ENCODE data around the gene SUCLA2.
"Not testable (repeated sequence)": the region's sequence is repeated elsewhere in the genome, so short reads cannot be mapped to it uniquely, and the experiment has no call there.

Gene SUCLA2

GRCh38 chr13:48001114-48001881 lies at the start of gene SUCLA2:
Gene SUCLA2 (minus strand): TSS chr13:48001273. CDS start chr13:48001269, 4 bp downstream.
- DNase-seq: peak; percentile 88 to 95

DNA sequence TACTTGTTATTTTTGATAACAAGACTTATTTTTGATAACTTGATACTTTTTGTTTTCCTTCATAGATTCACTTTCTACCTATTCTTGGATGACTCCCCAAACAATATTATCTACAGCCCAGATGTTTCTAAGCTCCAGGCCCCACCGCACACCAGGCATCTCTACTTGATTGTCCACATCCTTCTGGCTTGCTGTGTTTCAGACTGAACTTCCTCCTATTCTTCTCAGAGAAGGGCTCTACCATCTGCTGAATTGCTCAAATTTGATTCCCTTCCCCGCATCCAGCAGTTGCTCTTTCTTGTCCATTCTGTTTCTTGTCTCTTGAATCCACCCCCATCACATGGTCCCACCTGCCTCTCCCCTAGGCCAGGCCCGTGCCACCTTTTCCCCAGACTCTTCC lies 49.5 kb upstream of the SUCLA2 start:
- no peak for DNase-seq

DNA sequence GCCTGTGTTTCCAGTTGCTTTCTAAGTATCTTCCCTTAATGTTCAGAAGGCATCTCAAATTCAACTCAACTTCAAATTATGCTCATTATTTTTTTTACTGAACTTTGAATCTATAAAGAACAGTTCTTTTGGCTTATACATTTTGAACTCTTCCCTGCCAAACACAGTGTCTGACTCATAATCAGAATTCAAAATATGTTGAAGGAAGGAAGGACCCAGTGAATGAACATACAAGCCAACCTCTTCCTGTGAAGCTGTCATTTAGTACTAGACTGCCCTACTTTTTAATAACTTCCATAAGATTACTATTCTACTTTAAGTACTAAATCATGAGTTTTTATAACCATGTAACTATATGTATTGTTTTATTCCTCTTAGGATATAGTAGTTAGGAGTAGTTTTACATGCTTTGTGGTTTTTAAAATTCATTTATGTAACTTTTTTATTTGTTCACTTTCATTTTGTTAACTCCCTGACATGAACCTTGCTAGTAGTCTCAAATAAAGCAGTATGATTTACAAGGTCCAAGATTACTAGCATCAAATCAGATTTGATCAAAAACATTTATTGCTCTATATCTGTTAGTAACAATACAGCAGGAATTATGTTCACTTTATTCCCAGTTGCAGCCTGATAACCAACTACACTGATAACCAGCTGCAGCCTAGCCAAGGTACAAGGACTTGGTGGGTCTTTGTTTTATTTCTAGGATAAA lies 42.9 kb upstream of the SUCLA2 start:
- no peak for DNase-seq

GRCh38 chr13:48042894-48043293 lies 41.8 kb upstream of the SUCLA2 start:
- DNase-seq: no peak

DNA sequence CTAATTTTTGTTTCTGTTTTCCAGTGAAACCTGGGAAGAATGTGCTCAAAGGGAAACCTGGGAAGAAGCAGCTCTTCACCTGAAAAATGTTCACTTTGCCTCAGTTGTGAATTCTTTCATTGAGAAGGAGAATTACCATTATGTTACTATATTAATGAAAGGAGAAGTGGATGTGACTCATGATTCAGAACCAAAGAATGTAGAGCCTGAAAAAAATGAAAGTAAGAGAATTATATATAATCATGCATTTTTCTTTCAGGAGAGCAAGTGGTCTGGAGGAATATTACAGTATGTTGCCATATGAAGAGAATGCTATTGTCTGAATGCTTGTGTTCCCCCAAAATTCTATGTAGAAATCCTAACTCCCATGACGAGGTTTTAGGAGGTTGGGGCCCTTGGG lies 39.8 kb upstream of the SUCLA2 start:
- DNase-seq: no peak

- no peak for DNase-seq
These were observed 39.0 kb upstream of the SUCLA2 start for GRCh38 chr13:48040049-48040448.

- no peak for DNase-seq
These were observed 37.7 kb upstream of the SUCLA2 start for GRCh38 chr13:48038761-48039160.

DNA sequence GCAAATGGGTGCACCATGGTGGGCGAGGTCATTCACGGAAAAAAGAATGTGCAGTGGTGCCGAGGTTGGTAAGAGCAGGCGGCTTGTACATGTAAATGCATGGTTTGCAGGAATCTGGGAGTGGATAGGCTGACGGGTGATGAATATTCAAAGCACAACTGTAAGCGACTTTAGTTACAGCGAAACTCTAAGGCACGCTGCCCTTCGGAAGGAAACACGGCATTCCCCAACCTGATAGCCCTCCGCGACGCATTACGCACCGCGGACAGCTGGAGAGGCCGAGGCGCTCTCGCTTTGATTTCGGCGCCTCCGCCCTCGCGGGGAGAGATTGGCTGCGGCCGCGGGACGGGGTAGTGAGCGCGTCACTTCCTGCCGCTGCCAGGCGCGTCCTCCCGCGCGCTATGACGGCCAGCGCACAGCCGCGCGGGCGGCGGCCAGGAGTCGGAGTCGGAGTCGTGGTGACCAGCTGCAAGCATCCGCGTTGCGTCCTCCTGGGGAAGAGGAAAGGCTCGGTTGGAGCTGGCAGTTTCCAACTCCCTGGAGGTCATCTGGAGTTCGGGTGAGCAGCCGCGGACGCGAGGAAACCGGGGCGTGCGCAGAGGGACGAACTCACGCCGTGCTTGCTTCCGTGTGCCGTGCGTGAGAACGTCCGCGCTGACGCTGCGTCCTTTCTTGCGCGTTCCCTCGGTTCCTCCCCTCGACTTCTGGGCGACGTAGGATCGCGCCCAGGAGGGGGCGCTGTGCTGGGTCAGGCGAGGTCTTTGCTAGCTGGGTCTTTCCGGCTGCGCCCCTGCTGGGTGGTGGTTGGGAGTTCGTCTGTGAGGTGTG lies 36.5 kb upstream of the SUCLA2 start, which contains the start of gene NUDT15:
Gene NUDT15, plus strand, starts transcription at position 381 of the 828 bp plus-strand sequence. Its CDS starts 21 bp downstream, at position 402.
- peak; percentile 94 to 99 for DNase-seq

DNA sequence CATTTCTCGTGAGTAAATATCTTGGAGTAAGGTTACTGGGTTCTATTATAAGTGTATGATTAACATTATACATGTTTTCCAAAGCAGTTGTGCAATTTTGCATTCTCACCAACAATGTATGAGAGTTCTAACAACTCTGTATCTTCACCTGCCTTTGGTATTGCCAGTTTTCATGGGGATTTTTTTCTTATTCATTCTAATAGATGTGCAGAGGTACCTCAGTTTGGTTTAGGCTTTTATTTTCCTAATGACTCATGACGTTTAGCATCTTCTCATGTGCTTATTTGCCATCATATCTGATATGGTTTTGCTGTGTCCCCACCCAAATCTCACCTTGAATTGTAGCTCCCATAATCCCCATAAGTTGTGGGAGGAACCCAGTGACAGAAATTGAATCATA lies 28.8 kb upstream of the SUCLA2 start:
- DNase-seq: no peak

- no peak for DNase-seq
These were observed 27.0 kb upstream of the SUCLA2 start for GRCh38 chr13:48028066-48028465.

GRCh38 chr13:48019796-48020195 lies 18.7 kb upstream of the SUCLA2 start:
- DNase-seq: no peak

GRCh38 chr13:48018637-48019036 lies 17.6 kb upstream of the SUCLA2 start:
- no peak for DNase-seq

GRCh38 chr13:48014359-48014758 lies 13.3 kb upstream of the SUCLA2 start:
- DNase-seq: no peak

GRCh38 chr13:48012668-48013067 lies 11.6 kb upstream of the SUCLA2 start:
- no peak for DNase-seq

DNA sequence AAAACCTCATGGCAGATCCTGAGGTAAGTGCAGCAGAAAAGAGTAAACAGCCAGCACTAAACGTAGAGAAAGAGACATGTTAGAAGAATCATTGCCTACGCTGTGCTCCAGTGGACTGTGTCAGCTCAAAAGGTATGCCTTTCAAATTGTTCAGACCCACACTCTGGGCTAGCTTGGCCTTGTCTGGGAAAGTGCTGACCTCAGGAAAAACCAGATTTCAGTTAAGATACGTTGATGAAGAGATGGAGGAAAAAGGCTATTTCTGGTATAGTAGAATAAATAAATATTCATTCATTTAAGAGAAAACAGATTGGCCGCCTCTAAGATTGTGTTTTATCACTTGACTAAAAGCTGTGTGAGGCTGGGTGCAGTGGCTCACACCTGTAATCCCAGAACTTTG lies 9.6 kb upstream of the SUCLA2 start:
- DNase-seq: no peak

DNA sequence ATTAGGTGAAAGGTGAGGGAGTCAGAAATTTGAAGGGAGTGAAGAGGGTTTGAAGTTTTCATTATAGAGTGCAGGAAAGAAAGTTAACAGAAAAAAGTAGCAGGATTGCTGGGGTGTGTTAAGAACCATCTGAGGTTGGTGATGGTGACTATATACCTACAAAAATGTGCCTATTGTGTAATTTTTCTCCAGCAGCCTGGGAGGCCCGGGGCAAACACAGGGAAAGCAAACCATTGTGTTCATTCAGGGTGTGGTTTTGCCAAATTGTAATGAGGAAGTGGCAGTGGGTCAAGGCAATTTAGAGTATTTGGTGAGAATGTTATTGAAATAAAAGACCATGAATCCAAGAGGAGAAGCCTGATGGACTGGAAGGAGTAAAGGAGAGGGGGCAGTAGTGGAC lies 8.2 kb upstream of the SUCLA2 start:
- no peak for DNase-seq

DNA sequence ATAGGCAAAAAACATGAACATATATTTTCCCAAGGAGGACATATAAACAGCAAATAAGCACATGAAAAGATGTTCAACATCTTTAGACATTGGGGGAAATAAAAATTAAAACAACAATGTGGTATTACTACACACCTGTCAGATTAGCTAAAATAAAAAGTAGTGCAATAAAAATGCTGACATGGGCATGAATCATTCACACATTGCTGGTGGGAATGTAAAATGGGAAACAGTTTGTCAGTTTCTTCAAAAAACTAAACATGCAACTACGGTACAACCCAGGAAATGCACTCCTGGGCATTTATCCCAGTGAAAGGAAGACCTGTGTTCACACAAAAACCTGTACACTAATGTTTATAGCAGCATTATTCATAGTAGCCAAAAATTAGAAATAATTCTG lies 5.3 kb upstream of the SUCLA2 start:
- no peak for DNase-seq

DNA sequence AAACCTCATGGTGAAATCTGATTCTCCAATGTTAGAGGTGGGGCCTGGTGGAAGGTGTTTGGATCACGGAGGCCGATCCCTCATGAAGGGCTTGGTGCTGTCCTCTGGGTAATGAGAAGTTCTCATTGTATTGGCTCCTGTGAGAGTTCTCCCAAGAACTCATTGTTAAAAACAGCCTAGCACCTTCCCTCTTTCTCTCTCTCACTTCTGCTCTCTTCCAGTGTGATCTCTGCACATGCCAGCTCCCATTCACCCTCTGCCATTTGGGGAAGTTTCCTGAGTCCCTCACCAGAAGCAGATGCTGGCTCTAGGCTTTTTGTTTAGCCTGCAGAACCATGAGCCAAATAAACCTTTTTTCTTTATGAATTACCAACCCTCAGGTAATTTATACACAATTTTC lies 3.1 kb upstream of the SUCLA2 start:
- DNase-seq: no peak

GRCh38 chr13:48001999-48002398 lies 926 bp upstream of the SUCLA2 start:
- DNase-seq: not testable (repeated sequence)

DNA sequence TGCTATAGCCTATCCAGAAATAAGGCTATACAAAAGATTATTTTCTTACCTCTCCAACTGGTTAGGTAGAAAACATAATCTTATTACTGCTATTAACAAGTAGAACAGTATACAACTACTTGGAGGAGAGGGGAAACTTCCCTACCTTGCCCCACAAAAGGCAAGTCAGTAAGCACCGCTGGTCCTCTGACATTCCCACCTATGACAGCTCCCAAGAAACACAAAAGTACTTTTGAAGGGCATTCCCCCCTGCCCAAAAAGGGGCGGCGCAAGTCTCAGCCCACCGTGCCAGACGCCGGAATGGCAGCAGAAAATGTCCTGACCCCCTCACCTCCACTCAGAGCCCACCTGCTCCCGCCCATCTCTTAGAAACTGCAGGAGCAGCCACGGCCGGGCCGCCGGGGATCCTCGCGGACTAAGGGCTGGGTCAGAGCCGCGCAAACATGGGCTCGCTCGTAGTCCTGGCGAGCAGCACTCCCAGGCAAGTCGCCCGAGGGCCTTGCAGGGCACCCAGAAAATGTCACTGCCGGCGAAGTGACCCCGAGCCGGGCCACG lies 437 bp downstream of the SUCLA2 start:
- no peak for DNase-seq

DNA sequence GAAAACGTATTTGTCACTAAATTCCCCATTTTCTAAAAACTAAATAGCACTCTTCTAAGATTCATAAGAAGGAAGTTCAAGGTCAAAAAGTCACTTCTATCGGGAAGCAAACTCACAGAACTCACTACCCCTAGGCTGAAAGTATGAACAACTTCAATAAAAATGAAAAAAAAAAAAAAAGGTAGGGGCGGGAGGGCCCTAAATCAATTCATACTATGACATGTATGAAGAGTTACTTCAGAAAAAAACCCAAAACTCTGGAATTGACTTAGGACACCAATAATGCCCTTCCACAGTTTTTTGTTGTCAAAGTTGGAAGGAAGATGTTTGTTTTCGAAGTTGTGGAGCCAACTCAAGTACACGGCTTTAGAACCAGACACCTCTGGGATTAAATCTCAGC lies 1.1 kb downstream of the SUCLA2 start:
- no peak for DNase-seq

DNA sequence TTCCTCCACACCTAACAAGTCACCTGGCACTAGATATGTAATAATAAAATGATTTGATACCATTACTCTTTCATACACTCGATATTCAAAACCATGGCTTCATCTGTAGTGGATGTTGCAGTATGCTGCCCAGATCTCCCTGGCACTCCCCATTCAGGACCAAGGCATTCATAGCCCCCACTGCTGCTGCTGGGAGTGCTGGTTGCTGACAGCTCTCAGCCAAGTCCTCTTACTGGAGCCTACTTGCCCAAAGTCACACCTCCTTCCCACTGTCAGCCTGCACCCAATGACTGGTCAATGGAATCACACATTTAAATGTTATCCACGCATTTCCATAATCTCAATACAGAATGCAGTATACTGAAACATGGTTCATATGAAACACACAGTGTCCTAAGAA lies 3.7 kb downstream of the SUCLA2 start:
- DNase-seq: no peak

- DNase-seq: no peak
These were observed 9.2 kb downstream of the SUCLA2 start for GRCh38 chr13:47991859-47992258.
